NCI-H510A (cell line): ENCODE data around the gene SMOC2.

ENCODE experiments used
- DNase-seq: peaks from one replicate; lab custom pipeline; 2025; lab: John Stamatoyannopoulos, UW

The SMOC2 gene

GRCh38 chr6:168480481-168480880, 39.5 kb downstream of the SMOC2 start:
- DNase-seq, result no peak

- DNase-seq, result no peak
Observed at GRCh38 chr6:168485818-168486217, 44.8 kb downstream of the SMOC2 start.

GRCh38 chr6:168490757-168491156, 49.8 kb downstream of the SMOC2 start:
- no peak for DNase-seq

- DNase-seq, result no peak
Observed at GRCh38 chr6:168493976-168494375, 53.0 kb downstream of the SMOC2 start.

GRCh38 chr6:168494726-168495125, 53.7 kb downstream of the SMOC2 start:
- DNase-seq, result no peak

- no peak for DNase-seq
Observed at GRCh38 chr6:168495133-168495532, 54.1 kb downstream of the SMOC2 start.

- DNase-seq, result no peak
Observed at GRCh38 chr6:168495636-168496035, 54.7 kb downstream of the SMOC2 start.

DNA sequence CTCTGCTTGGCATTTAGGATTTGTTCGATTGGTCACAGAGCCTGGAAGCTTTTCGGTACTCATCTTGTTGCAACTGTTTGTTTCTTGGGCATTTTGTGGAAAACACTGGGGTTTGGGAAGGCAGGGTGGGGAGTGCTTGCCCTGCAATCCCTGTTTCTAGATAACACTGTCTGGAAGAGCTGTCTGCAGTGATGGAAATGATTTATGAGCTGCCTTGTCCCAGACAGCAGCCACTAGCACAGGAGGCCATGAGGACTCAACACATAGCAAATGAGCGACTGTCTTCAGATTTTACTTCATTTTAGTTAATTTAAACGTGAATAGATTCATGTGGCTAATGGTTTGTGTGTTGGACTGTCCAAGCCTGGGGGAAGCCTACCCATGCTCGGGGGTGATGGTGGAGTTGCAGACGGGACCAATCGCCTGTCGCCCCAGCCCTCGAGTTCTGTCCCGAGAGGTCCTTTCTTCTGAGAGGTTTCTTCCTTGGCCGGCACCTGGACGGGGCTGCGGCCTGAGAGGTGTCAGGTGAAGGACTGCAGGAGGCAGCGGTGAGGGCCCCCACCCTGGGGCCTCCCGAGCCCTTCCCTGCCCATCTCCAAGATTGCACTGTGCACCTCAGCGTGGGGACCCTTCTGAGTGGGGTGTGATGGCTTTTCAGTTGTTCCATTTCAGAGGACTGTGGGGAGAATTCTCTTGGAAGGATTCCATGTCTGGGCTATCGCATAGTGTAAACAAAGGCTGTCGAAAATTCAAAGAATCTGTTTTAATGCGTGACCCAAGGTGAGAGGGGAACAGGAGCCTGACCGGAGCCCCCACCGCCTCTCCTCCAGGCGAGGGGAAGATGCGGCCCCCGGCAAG, 55.4 kb downstream of the SMOC2 start:
- no peak for DNase-seq

DNA sequence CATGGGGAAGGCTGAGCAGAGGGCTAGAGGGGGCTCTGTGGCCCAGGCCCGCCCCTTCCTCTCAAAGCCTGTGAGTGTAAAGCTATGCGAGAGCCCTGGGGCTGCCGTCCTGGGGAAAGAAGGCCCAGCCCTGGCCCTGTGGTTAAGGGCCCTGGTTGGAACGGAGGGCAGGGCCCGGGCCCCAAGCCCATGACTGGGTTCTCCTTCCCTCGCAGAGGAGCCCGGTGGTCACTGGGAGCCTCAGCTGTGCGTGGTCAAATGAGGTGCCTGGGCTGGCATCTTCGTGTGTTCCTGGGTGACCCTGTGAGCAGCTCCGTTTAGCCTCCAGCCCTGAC, 56.0 kb downstream of the SMOC2 start:
- DNase-seq, result no peak

- no peak for DNase-seq
Observed at GRCh38 chr6:168497381-168497780, 56.4 kb downstream of the SMOC2 start.

DNA sequence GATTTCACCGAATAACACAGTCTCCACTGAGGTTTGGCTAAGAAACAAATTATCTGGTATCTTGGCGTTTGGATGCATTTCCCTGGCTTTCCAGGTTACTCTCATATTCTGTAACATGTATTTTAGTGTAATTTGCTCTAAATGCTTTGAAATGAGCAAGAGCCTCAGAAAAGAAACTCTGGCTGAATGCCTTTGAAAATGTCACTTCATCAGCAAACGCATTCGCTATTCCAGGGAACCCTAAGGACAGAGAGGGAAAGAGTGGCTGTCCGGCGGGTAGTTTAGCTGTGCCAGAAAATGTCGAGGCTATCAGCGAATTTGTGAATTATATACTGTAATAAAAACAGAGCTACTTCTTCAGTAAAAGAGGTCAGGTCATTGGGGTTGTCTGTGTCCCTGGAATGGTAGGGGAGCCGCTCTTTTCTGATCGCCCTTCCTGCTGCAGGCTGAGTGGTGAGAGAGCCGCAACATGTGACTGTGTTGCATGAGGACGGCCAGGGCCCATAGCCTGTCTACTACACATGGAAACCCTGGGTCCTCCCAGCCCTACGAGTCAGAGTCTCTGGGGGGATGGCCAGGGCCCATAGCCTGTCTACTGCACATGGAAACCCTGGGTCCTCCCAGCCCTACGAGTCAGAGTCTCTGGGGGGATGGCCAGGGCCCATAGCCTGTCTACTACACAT, 57.3 kb downstream of the SMOC2 start:
- DNase-seq, result no peak

GRCh38 chr6:168499045-168499650, 58.2 kb downstream of the SMOC2 start:
- DNase-seq, result no peak

GRCh38 chr6:168500519-168500918, 59.5 kb downstream of the SMOC2 start:
- no peak for DNase-seq

DNA sequence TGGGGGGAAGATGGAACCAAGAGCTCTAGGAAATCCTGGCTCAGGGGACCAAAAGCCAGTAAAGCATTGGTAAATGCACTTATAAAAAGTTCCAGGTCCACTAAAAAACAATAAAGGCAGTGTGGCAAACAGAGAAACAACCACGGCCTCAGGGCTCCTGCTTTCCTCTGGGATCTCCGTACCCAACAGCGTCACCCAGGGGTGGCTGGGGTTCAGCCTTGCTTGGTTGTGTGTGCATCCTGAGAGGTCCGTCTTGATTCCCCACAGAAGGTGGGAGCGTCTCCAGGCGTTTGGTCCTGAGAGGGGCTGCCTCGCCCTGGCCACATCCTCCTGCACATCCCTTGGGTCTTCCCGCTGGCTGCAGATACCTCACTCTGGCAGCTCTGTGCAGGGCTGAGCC, 60.6 kb downstream of the SMOC2 start:
- DNase-seq, result no peak

- DNase-seq, result no peak
Observed at GRCh38 chr6:168504366-168504765, 63.4 kb downstream of the SMOC2 start.

DNA sequence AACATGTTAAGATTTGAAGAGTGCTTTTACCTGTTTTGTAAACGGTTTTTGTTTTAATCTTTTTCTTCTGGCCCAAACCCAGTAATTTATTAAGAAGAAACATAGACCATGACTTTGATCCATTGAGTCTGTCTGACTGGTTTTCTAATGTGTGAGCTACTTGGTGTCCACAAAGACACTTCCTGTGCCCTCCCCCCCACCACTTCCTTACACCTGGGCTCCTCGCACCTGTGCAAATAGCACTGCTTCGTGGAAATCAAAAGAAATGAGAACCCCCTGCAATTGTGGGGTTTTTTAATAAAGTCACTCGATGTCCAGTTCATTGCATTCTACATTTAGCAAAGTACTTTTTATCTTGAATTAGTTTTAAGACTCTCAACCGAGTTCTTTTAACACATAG, 65.5 kb downstream of the SMOC2 start:
- DNase-seq, result no peak

- no peak for DNase-seq
Observed at GRCh38 chr6:168507297-168507696, 66.3 kb downstream of the SMOC2 start.

DNA sequence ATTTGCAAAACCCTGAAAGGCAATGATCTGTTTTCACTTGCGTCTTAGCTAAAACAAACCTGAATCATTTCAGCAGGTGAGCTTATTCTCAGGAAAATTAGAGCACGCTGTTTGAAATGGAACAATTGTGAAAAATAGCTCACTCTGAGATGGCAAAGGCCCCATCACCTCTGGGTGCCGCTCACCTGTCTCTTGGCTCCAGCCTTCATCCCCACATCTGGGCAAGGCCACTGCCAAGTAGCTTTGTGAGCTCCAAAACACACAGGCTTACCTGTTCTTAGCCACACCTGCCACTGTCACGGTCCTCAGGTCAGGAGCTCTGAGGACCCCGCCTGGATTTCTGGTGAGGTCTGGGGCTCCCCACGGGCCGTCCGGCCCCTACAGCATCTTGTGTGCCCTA, 66.7 kb downstream of the SMOC2 start:
- no peak for DNase-seq

DNA sequence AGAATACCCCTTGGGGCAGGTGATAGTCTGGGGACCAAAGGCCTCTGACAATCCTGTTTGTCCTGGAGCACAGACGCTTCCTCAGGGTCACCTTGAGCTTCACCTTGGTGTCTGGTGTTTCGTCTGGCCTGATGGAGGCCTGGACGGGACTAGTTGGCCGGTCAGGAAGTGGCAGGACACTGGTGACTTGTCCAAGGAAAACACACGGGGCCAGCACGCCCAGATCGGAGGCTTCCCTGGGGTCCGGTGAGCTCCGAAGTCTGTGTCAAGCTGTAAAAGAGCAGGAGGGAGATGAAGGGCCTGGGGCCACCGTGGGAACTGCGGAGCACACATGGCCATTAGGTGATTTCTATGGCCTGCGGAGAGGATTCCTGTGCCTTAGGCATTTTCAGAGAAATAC, 67.9 kb downstream of the SMOC2 start:
- no peak for DNase-seq

GRCh38 chr6:168513766-168514165, 72.8 kb downstream of the SMOC2 start:
- no peak for DNase-seq

- no peak for DNase-seq
Observed at GRCh38 chr6:168514216-168514615, 73.2 kb downstream of the SMOC2 start.

DNA sequence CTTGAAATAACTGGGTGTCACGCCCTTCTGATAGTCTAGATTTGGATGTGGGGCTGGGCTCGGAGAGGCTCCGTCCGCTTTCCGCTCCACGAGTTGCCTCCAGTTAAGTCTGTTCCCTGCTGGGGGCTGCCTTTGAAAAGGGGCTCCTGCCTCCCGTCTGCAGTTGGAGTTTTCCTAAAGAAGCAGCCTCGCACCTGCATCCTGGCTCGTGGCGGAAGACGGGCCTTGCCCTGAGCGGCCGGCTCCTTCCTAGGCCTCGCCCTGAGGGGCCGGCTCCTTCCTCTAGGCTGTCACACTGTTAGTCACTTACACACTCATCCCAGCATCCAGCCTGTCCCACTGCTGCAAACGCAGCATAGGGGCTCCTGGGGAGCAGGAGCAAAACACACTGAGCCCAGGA, 74.4 kb downstream of the SMOC2 start:
- DNase-seq, result no peak
